ENCODE results near the gene KATNIP. TPM values are rescaled to one million over a fixed set of nuclear protein-coding genes. Genes with fewer than 3 reads are reported as not detected.

Gene KATNIP
- total and polyA plus RNA-seq, 2 of the 13 experiments (the other 11 are each of a cell fraction or from before 2014, with no cell fraction given) = 9.7 to 12.0 TPM

DNA sequence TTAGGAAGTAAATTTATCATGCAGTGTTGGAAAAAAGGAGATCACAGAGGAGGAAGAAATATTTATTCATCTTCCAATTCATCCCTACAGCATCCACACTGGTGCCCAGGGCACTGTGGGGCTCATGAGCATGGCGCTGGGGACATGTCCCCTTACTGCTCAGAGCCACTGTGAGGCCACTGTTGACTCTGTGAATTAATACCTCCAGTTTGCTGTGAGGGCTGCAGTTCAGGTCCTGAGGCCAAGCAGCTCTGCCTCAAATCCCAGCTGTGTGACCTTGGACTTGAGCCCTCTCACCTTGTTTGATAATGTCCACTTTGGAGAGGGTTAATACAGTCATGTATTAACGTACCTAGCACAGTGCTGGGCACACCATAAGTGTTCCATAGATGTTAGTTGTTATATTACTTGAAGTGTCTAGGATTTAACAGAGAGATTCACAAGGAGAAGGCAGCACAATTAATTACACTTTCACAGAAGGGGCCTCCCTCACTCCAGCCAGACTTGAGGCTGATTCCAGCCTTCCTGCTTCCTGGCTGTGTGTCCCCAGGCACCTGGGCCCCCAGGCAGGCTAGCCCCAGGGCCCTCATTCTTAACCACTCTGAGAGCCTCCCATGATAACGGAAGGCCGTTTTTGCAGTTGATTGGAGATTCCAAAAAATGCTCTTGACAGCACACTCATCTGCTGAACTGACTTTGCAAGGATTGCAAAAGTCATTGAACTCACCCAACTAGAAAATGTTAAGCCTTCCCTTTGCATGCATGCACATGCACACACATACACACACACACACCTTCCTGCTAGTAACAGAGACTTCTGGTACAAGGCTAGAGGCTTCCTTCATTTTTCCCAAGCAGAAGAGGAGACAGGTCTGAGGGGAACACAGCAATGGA is 29.4 kb downstream of the KATNIP start (continued):
- TF ChIP-seq, protein P1, sequence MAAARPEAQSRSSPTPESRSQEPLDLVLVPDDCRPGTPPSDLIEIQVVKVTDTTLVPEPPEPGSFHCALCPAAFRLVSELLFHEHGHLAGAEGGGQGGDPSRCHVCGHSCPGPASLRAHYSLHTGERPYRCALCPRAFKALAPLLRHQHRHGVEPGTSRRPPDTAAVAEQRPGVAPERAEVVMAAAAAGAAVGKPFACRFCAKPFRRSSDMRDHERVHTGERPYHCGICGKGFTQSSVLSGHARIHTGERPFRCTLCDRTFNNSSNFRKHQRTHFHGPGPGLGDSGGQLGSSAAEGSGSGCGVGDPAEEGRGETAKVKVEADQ (CRISPR knock-in tag; IDR thresholded peaks at IDR 0.05; ENCODE audit: borderline replicate concordance) = peak; percentile 47; the same call in 1 of the 2 replicates
- TF ChIP-seq KAT7 (CRISPR knock-in tag; IDR thresholded peaks at IDR 0.05; ENCODE audit: borderline replicate concordance) (no peak), HNF4G (IDR thresholded peaks at IDR 0.05; ENCODE audit: borderline replicate concordance, low read depth, low read length) (peak; percentile 47; the same call in 1 of the 2 replicates), HNF4G (CRISPR knock-in tag; IDR thresholded peaks at IDR 0.05; ENCODE audit: borderline replicate concordance, low read depth) (peak; percentile 54; the same call in 1 of the 2 replicates), MATR3 (CRISPR knock-in tag; IDR thresholded peaks at IDR 0.05) (no peak), THYN1 (CRISPR knock-in tag; IDR thresholded peaks at IDR 0.05; ENCODE audit: borderline replicate concordance, low read depth) (no peak), NR2F1 (CRISPR knock-in tag; IDR thresholded peaks at IDR 0.05) (peak; percentile 74 to 79), DPF2 (CRISPR knock-in tag; IDR thresholded peaks at IDR 0.05; ENCODE audit: borderline replicate concordance, low read depth) (peak; percentile 74), ZNF562 (CRISPR knock-in tag; IDR thresholded peaks at IDR 0.05; ENCODE audit: borderline replicate concordance) (no peak), SP140L (CRISPR knock-in tag; IDR thresholded peaks at IDR 0.05; ENCODE audit: borderline replicate concordance) (no peak), REPIN1 (CRISPR knock-in tag; IDR thresholded peaks at IDR 0.05; ENCODE audit: borderline replicate concordance, low read depth) (peak; percentile 62; the same call in 1 of the 2 replicates), SRSF9 (IDR thresholded peaks at IDR 0.05; ENCODE audit: borderline replicate concordance, insufficient read depth, low read depth, low read length, poor library complexity, severe bottlenecking) (no peak), ZNF12 (CRISPR knock-in tag; IDR thresholded peaks at IDR 0.05) (peak; percentile 34; the same call in 1 of the 2 replicates)
- TF ChIP-seq, protein P2, sequence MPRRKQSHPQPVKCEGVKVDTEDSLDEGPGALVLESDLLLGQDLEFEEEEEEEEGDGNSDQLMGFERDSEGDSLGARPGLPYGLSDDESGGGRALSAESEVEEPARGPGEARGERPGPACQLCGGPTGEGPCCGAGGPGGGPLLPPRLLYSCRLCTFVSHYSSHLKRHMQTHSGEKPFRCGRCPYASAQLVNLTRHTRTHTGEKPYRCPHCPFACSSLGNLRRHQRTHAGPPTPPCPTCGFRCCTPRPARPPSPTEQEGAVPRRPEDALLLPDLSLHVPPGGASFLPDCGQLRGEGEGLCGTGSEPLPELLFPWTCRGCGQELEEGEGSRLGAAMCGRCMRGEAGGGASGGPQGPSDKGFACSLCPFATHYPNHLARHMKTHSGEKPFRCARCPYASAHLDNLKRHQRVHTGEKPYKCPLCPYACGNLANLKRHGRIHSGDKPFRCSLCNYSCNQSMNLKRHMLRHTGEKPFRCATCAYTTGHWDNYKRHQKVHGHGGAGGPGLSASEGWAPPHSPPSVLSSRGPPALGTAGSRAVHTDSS (CRISPR knock-in tag; conservative IDR thresholded peaks at IDR 0.05) = no peak
- TF ChIP-seq, protein P3, sequence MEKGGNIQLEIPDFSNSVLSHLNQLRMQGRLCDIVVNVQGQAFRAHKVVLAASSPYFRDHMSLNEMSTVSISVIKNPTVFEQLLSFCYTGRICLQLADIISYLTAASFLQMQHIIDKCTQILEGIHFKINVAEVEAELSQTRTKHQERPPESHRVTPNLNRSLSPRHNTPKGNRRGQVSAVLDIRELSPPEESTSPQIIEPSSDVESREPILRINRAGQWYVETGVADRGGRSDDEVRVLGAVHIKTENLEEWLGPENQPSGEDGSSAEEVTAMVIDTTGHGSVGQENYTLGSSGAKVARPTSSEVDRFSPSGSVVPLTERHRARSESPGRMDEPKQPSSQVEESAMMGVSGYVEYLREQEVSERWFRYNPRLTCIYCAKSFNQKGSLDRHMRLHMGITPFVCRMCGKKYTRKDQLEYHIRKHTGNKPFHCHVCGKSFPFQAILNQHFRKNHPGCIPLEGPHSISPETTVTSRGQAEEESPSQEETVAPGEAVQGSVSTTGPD (CRISPR knock-in tag; IDR thresholded peaks at IDR 0.05) = no peak
- TF ChIP-seq, protein P4, sequence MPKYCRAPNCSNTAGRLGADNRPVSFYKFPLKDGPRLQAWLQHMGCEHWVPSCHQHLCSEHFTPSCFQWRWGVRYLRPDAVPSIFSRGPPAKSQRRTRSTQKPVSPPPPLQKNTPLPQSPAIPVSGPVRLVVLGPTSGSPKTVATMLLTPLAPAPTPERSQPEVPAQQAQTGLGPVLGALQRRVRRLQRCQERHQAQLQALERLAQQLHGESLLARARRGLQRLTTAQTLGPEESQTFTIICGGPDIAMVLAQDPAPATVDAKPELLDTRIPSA (CRISPR knock-in tag; IDR thresholded peaks at IDR 0.05; ENCODE audit: borderline replicate concordance) = no peak
- TF ChIP-seq, protein P5, sequence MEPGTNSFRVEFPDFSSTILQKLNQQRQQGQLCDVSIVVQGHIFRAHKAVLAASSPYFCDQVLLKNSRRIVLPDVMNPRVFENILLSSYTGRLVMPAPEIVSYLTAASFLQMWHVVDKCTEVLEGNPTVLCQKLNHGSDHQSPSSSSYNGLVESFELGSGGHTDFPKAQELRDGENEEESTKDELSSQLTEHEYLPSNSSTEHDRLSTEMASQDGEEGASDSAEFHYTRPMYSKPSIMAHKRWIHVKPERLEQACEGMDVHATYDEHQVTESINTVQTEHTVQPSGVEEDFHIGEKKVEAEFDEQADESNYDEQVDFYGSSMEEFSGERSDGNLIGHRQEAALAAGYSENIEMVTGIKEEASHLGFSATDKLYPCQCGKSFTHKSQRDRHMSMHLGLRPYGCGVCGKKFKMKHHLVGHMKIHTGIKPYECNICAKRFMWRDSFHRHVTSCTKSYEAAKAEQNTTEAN (CRISPR knock-in tag; conservative IDR thresholded peaks at IDR 0.05) = 0 out of 2 replicates have a peak, but pooled peaks have one; percentile 25

Data from HepG2 (cell line).